HG03139 (cell line): ENCODE measurements around the gene HPRT1.

Experiments used
- ATAC-seq: cut with Tn5 transposase; IDR thresholded peaks from one replicate; pipeline ENCODE4 v1.9.1; 2021; ENCODE audit not compliant: unreplicated experiment

The HPRT1 gene

GRCh38 chrX:134542485-134542884 is 82.5 kb downstream of the HPRT1 start:
- no peak for ATAC-seq

DNA sequence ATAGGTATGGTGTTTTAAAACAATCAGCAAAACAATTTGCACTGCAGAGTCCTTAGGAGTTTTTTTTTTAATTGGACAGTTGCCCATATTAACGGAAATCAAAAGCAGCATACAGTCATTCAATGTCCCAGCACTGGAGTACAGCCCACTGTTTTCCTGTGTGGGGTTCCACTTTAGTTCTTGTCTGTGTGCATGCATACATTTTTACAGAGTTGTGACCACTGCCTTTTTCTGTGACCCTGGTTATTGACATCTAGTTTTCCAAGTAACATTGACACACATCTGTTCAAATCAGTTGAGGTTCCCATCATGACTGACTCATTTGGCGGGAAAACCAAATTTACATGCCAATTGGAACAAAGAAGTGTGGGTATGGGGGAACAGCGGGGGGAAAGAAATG is 83.3 kb downstream of the HPRT1 start:
- no peak for ATAC-seq

- no peak for ATAC-seq
These were observed 84.2 kb downstream of the HPRT1 start for GRCh38 chrX:134544135-134544512.

DNA sequence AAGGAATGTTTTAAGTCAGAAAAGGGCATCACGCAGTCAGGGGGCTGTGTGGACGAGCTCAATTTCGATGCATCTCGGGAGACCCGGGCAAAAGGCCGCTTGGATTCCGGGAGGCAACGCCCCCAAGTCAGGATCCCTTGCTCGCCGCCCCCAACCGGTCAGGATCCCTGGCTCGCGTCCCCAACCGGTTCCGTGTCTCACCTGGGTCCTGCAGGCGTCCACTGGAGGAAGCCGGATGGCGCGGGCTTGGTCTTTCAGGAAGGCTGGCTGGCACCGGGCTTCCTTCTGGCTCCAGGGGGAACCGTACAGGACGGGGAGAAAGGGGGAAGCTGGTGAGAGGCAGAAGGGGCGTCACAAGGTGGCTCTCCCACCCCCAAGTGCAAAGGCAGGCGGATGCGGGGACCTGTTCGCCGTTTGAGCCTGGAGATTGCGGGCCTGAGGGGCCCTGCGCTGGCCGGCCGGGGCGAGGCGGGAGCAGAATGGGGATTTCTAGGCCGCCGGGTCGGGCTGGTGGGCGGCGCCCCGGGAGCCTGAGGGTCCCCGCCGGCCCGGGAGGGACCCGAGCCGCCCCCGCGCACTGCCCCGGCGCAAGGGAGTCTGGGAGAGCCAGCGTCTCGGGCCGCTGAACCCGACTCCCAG is 84.7 kb downstream of the HPRT1 start:
- no peak for ATAC-seq

- ATAC-seq: no peak
These were observed 85.5 kb downstream of the HPRT1 start for GRCh38 chrX:134545510-134545909.

- ATAC-seq: no peak
These were observed 86.2 kb downstream of the HPRT1 start for GRCh38 chrX:134546187-134546586.

DNA sequence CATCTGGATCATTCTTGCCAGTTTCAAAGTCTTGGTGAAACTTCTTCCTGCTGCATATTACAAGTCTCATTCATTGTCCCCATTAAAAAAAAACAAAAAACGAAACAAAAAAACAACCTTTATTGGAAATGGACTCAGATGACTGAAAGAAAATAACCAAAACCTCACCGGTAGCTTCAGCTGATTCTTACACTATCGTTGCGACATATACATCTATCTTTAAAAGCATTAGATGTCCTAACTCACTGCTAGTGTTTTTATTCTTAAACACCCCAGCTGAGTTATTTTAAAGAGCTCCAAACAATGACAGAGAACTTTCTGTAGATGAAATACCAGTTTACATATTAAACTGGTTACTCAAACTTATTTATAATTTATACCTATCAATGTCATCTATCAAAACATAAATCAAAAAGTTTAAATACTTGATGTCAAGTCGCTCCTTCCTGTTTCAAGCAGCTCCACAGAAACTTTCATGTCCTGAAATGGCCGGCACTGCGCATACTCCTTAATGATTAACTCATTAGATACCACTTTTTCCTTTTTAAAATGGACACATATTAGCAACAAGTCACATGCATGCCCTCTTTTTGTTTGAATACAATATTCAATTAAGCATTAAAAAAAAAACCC is 87.2 kb downstream of the HPRT1 start:
- no peak for ATAC-seq

GRCh38 chrX:134548257-134549201 is 88.6 kb downstream of the HPRT1 start:
- ATAC-seq: no peak
